Activated CD8-positive, alpha-beta memory T cell treated with anti-CD3 and anti-CD28 coated beads, Interleukin-2, amount 50 U/mL, for 4 hours (primary cell): ENCODE results near the gene KIAA0753.
A peak's percentile ranks its signal among the peaks of the same experiment; 100 is the strongest.
"Not testable (repeated sequence)": the region's sequence is repeated elsewhere in the genome, so short reads cannot be mapped to it uniquely, and the experiment has no call there.

Source experiments
- DNase-seq: peaks from one replicate; pipeline ENCODE4 v3.0.0-alpha.2; 2020

Gene KIAA0753

DNA sequence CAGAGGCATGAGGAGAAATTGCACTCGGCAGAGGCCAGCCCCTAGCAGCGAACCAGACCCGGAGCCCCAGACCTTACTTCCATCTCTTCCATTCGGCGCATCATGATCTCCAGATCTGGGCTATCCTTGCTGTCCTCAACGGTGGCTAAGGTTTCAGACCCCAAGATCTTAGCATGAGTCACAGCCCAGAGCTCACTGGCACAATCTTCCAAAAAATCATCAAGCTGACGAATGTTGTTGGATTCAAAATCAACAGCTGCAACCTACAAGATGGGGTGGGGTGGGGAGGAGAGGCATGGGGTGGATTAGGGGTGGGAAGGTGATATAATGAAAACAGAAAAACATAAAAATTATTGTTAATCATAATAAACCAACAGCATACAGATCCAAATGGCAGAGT, 44.4 kb downstream of the KIAA0753 start:
- no peak for DNase-seq

- not testable (repeated sequence) for DNase-seq
Measured at GRCh38 chr17:6593371-6593770, 47.1 kb downstream of the KIAA0753 start.

- no peak for DNase-seq
Measured at GRCh38 chr17:6592173-6592572, 48.3 kb downstream of the KIAA0753 start.

DNA sequence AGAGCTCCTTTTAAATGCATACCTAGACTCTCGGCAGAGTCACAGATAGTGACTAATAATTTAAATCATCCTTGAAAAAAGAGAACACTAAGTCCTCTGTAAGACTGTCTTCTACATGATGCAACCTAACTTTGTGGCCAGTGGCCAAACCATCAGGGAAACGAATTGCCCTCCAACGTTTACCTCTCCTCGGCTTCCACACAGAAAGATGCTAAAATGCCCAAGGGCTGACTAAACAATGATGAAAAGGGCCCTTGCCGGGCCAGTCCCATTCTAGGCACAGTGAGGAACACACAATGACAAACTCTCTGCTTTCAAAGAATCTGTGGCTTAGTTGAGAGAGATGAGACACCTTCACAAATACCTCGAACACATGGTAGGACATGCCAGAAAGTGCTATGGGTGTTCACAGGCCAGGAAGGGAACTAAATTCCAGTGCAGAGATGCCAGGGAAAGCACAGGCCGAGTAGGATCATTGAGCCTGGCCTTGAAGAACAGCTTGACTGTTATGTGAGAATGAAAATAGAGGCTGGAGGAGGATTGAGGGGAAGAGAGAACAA, 48.8 kb downstream of the KIAA0753 start:
- DNase-seq, result no peak

GRCh38 chr17:6589266-6589946, 51.1 kb downstream of the KIAA0753 start:
- DNase-seq, result no peak

DNA sequence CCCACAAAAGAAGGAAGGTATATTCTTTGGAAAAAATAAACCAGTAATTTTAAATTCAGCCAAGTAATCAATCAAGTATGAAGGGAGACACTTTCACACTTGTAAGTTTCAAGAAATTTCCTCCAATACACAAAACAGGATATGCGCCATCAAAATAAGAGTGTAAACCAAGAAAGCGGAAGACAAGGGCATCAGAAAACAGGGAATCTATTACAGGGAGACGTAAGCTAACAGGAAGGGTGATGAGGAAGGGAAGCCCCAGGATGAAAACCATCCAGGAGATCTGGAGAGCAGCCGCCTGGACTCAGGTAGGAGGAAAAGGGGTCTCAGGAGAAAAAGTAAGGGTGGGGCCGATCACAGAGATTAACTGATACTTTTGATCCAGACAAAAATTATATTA, 52.3 kb downstream of the KIAA0753 start:
- DNase-seq, result no peak

DNA sequence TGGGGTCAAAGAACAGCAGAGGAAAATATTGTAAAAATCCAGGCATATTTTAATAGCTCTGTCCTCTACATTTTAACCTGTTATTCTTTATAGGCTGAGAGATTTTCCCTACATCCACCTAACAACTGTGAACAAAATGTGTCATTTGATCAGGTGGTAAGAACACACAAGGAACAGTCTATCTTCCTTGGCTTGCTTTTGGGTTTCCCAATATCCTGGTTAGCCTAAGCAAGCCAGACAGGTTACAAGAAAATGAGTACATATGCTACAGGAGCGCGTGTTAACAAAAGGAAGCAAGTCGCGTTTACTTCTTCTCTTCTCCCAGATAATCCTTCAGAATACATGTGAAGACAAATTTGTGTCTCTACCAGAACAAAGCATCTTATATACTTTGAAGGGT, 53.2 kb downstream of the KIAA0753 start:
- DNase-seq, result no peak

- no peak for DNase-seq
Measured at GRCh38 chr17:6583411-6583810, 57.1 kb downstream of the KIAA0753 start.

GRCh38 chr17:6580625-6581024, 59.9 kb downstream of the KIAA0753 start:
- DNase-seq, result no peak

- DNase-seq, result no peak
Measured at GRCh38 chr17:6578491-6578890, 62.0 kb downstream of the KIAA0753 start.

- no peak for DNase-seq
Measured at GRCh38 chr17:6577686-6578263, 62.7 kb downstream of the KIAA0753 start.

DNA sequence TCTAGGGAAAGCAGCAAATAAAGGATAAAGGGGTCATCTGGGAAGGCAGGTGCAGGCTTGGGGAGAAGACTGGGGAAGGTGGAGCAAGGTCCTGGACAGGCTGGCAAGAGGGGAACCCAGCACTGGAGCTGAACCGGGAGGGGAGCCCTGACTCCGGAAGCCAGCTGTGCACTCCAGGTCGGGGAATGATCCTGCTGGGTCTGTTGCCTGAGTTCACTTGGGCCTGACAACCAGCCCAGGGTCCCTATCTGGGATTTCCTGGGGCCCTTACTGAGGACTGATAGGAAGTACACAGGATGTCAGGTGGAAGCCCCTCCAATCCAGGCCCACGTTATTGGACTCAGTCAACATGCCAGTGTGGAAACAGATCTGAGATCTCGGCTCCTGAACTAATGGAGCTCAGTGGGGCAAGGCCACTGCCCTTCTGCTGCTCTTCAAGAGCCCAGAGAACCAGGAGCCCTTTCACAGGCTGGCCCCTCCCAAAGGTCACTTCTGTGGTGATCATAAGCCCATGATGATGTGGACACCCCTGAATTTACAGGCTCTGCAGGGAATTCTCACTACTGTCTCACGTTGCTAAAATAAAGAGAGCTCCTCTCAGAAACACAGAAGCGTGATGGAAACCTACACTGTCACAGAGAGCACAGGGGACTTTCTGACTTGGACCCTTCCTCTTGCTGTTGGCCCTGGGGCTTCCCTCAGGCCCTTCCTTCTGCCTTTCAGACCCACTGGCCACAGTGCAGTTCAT, 64.3 kb downstream of the KIAA0753 start:
- DNase-seq, result no peak

GRCh38 chr17:6575596-6575988, 64.9 kb downstream of the KIAA0753 start:
- DNase-seq, result no peak

- peak; percentile 39 for DNase-seq
Measured at GRCh38 chr17:6574687-6575595, 65.6 kb downstream of the KIAA0753 start.

GRCh38 chr17:6573982-6574686, 66.4 kb downstream of the KIAA0753 start:
- DNase-seq, result no peak

DNA sequence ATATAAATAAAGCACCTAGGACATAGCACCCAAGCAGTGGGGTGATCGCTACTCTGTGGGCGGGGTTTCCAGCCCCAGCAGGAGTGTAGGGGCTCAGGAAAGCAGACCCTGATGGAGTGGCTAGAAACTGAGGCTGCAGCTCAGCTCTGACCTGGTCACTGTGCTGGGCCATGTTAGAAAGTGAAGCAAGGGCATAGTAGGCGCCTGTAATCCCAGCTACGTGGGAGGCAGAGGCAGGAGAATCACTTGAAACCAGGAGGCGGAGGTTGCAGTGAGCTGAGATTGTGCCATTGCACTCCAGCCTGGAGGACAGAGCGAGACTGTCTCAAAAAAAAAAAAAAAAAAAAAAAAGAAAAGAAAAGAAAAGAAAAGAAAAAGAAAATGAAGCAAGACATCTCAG, 67.0 kb downstream of the KIAA0753 start:
- DNase-seq, result not testable (repeated sequence)

DNA sequence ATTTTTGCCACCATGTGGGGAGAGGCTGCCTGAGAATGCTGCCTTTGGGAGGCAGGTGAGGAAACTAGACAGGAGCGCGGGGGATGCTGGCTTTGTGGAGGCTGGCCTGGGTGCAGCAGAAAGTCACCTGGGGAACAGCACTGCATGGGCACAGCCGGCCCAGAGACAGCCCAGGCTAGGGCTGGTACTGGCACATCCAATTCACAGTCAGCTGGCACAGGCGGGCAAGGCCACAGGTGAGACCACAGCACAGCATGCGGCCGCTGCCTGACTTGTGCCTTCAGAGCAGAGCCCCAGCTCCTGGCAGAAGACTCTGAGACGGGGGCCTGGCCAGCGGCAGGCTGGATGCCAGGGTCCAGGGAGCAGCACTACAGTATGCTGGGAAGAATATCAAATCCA, 67.5 kb downstream of the KIAA0753 start:
- DNase-seq, result no peak

- no peak for DNase-seq
Measured at GRCh38 chr17:6571452-6571781, 69.1 kb downstream of the KIAA0753 start.

GRCh38 chr17:6570731-6571451, 69.6 kb downstream of the KIAA0753 start:
- no peak for DNase-seq

DNA sequence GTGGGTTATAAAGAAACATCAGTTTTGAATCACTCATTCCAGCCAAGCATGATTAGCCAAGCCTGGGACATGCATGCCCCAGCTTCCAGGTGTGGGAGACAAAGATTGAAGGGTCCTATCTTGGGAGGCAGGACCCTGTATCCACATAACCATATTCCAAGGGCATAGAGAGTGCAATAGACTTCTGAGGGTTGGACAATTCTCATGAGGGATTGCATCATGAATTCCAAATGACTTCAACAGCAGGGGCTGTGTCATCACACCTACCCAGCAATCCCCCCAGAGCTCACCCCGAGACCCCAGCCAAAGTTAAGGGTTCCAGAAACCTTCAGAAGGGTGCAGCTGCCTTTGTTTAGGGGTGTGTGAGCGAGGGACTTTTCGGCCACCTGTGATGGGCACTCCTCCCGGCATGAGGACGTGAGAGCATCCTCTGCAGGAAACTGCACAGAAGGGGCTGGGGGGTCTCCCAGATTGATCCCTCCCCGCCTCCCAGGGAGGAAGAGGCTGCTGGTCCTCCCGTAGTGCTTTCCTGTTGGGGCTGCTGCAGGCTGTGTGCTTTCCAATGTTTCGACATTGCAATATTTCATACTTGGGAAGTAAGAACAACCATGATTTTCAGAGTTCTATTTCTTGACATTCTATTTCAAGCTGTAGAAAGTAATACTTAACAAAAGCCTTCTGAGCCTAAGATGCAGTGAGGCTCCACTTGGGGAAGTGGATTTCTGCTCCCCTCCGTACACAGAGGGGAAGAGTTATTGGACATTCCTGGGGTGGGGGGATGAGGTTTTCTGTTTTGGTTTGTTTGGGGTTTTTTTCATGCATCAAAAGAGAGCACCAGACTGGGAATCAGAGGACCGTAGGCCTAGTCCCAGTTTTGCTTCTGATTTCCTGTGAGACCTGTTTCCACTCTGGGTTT, 70.9 kb downstream of the KIAA0753 start:
- no peak for DNase-seq
